Body of pancreas (tissue), 4 donors: ENCODE measurements around the gene MEX3A. TPM values are rescaled to one million over a fixed set of nuclear protein-coding genes. Genes with fewer than 3 reads are reported as not detected.

Source experiments
- ATAC-seq: fragments of 150-250 bp; one replicate; pipeline ENCODE4 v1.9.1; 2016
- DNase-seq, 4 donors: peaks; one replicate each; pipeline ENCODE4 v3.0.0-alpha.2; 2019
- H3K27ac ChIP-seq, 4 donors: fragments of 200-600 bp; sonication (generic); 1 replicate in 3 of 4; 2 replicates in 1 of 4; pipeline versions ENCODE4 v1.5.1 to v1.6.1; 2016 to 2019; ENCODE audit warnings: mild to moderate bottlenecking in 1 of 4, mixed read lengths in 1 of 4, moderate library complexity in 1 of 4
- H3K27me3 ChIP-seq, 2 donors: fragments of 200-600 bp; sonication (generic); one replicate each; pipeline ENCODE4 v1.6.0; 2016; ENCODE audit warnings: mild to moderate bottlenecking in 1 of 2
- H3K36me3 ChIP-seq, 2 donors: fragments of 200-600 bp; sonication (generic); replicated peaks in 1 of 2; 2 replicates each; pipeline ENCODE4 v1.5.1; 2016; ENCODE audit warnings: low read depth in 2 of 2; ENCODE audit not compliant: insufficient read depth in 1 of 2
- H3K4me1 ChIP-seq: fragments of 200-600 bp; sonication (generic); one replicate; pipeline ENCODE4 v1.6.0; 2016
- H3K4me3 ChIP-seq, 2 donors: fragments of 200-600 bp; sonication (generic); 1 replicate in 1 of 2; 2 replicates in 1 of 2; pipeline ENCODE4 v1.5.1; 2016 to 2019
- H3K9me3 ChIP-seq, 3 donors: fragments of 200-600 bp; sonication (generic); 1 replicate in 2 of 3; 2 replicates in 1 of 3; pipeline ENCODE4 v1.5.1; 2016
- CTCF ChIP-seq, 7 experiments: fragments of 450-650 bp in 4 of 7; fragments of 200-600 bp in 3 of 7; sonication (generic) in 3 of 7; IDR thresholded peaks; one replicate each; pipeline ENCODE4 v1.5.1; 2016 to 2019; ENCODE audit warnings: antibody characterized with exemption in 7 of 7
- POLR2A ChIP-seq, 3 donors: fragments of 450-650 bp; IDR thresholded peaks; one replicate each; pipeline ENCODE4 v1.6.1; 2016; ENCODE audit warnings: antibody characterized with exemption in 3 of 3, mild to moderate bottlenecking in 2 of 3
- WGBS, 2 donors: methylation state at CpG; one replicate each; pipeline ENCODE4 v1.1.5; 2017; 5-methylcytosine and 5-hydroxymethylcytosine counted together
- intact Hi-C: fragments of 100-400 bp; cut with DNase I; formaldehyde crosslinking; loops from one replicate; pipeline ENCODE4 v1.15.1; 2023
- total RNA-seq, 2 donors: library from RNA; depleted of rRNA; stranded (reverse); fragments of >200 nt; gene quantifications; one replicate each; pipeline ENCODE4 v1.1.0, GENCODE V29; 2016

Gene MEX3A
- total RNA-seq, 2 donors from 2014 or later = 0.99 to 4.7 TPM

- H3K36me3 ChIP-seq = no peaks in the 10 kb centered on the region
- no peaks in the 10 kb centered on the region for H3K27me3 ChIP-seq
- intact Hi-C loops = no loop called here
- peak overlapping the region; percentile 89 to 98 (median 95) for H3K27ac ChIP-seq
- H3K9me3 ChIP-seq = no peaks in the 10 kb centered on the region
- H3K4me3 ChIP-seq = no peak overlapping the region
- H3K4me1 ChIP-seq = peaks cover 51% of the 10 kb centered on the region
- WGBS, 2 donors = 66 to 76% methylated on average over 8 to 11 of the region's 11 CpGs
- no peak for TF ChIP-seq POLR2A (IDR thresholded peaks at IDR 0.05)
- TF ChIP-seq CTCF (IDR thresholded peaks at IDR 0.05) = no peak
- ATAC-seq (no peak), DNase-seq (no peak)
Observed at GRCh38 chr1:156104861-156105832, 22.9 kb upstream of the MEX3A start.

GRCh38 chr1:156104065-156104810, 22.0 kb upstream of the MEX3A start:
- peak; percentile 49 for ATAC-seq
- peak overlapping the region; percentile 89 to 98 (median 95) for H3K27ac ChIP-seq
- H3K9me3 ChIP-seq = no peaks in the 10 kb centered on the region
- intact Hi-C loops = no loop called here
- H3K36me3 ChIP-seq = no peaks in the 10 kb centered on the region
- H3K4me3 ChIP-seq = no peak overlapping the region
- WGBS, 2 donors = 31 to 32% methylated on average over 15 of the region's 15 CpGs
- TF ChIP-seq POLR2A (IDR thresholded peaks at IDR 0.05) (no peak), CTCF (IDR thresholded peaks at IDR 0.05) (no peak)
- H3K4me1 ChIP-seq = peaks cover 51% of the 10 kb centered on the region
- peak; percentile 64 to 81 (median 72) for DNase-seq
- H3K27me3 ChIP-seq = no peaks in the 10 kb centered on the region

- ATAC-seq (no peak), DNase-seq (no peak)
- Histone ChIP-seq H3K27me3 (no peaks in the 10 kb centered on the region), H3K4me1 (peaks cover 51% of the 10 kb centered on the region), H3K4me3 (no peak overlapping the region), H3K27ac (peak overlapping the region; percentile 33 to 98 (median 92)), H3K9me3 (no peaks in the 10 kb centered on the region), H3K36me3 (no peaks in the 10 kb centered on the region)
- no peak for TF ChIP-seq POLR2A (IDR thresholded peaks at IDR 0.05)
- TF ChIP-seq CTCF (IDR thresholded peaks at IDR 0.05) = no peak
- 61 to 63% methylated on average over 5 to 9 of the region's 9 CpGs for WGBS, 2 donors
- intact Hi-C loops = no loop called here
Observed at GRCh38 chr1:156103521-156103947, 21.3 kb upstream of the MEX3A start.

- no peaks in the 10 kb centered on the region for H3K36me3 ChIP-seq
- WGBS, 2 donors = 73 to 83% methylated on average over 14 to 16 of the region's 16 CpGs
- no peaks in the 10 kb centered on the region for H3K9me3 ChIP-seq
- TF ChIP-seq POLR2A (IDR thresholded peaks at IDR 0.05) (no peak), CTCF (IDR thresholded peaks at IDR 0.05) (no peak)
- intact Hi-C loops = no loop called here
- no peak overlapping the region for H3K4me3 ChIP-seq
- DNase-seq (no peak), ATAC-seq (no peak)
- H3K27me3 ChIP-seq = no peaks in the 10 kb centered on the region
- H3K4me1 ChIP-seq = peaks cover 51% of the 10 kb centered on the region
- peak overlapping the region in 2 of 4 donors; percentile 89 to 95 for H3K27ac ChIP-seq
Observed at GRCh38 chr1:156102633-156103511, 20.6 kb upstream of the MEX3A start.
